Transverse colon (tissue), 4 donors: ENCODE measurements around the gene ZNF594. TPM values are rescaled to one million over a fixed set of nuclear protein-coding genes. Genes with fewer than 3 reads are reported as not detected.
"Not testable (repeated sequence)": the region's sequence is repeated elsewhere in the genome, so short reads cannot be mapped to it uniquely, and the experiment has no call there.

Source experiments
- DNase-seq: peaks from one replicate; pipeline ENCODE4 v3.0.0-alpha.2; 2019
- H3K27ac ChIP-seq, 4 donors: fragments of 200-600 bp; sonication (generic); 2 replicates each; pipeline ENCODE4 v1.5.1; 2016 to 2018; ENCODE audit warnings: inconsistent platforms in 4 of 4
- H3K27me3 ChIP-seq: fragments of 200-600 bp; sonication (generic); 2 replicates; pipeline ENCODE4 v1.5.1; 2017; ENCODE audit warnings: inconsistent platforms
- H3K36me3 ChIP-seq, 4 donors: fragments of 200-600 bp; sonication (generic); 2 replicates each; pipeline ENCODE4 v1.5.1; 2017 to 2019; ENCODE audit warnings: inconsistent platforms in 4 of 4
- H3K4me1 ChIP-seq, 4 donors: fragments of 200-600 bp; sonication (generic); 2 replicates each; pipeline ENCODE4 v1.5.1; 2017 to 2020; ENCODE audit warnings: inconsistent platforms in 4 of 4
- H3K4me3 ChIP-seq, 4 donors: fragments of 200-600 bp; sonication (generic); 1 replicate in 1 of 4; 2 replicates in 3 of 4; pipeline versions ENCODE4 v1.5.1 to v1.6.1; 2017 to 2019; ENCODE audit warnings: inconsistent platforms in 4 of 4
- H3K9me3 ChIP-seq, 2 donors: fragments of 200-600 bp; sonication (generic); 2 replicates each; pipeline ENCODE4 v1.5.1; 2017 to 2019; ENCODE audit warnings: inconsistent platforms in 2 of 2
- EP300 ChIP-seq: sonication (generic); formaldehyde crosslinking; IDR thresholded peaks from one replicate; pipeline ENCODE4 v1.6.1; 2017; ENCODE audit warnings: antibody characterized with exemption, low read depth
- POLR2A ChIP-seq: fragments of 450-650 bp; IDR thresholded peaks from one replicate; pipeline ENCODE4 v1.6.1; 2016; ENCODE audit warnings: antibody characterized with exemption, mild to moderate bottlenecking, moderate library complexity
- POLR2AphosphoS5 ChIP-seq, 3 donors: sonication (generic); formaldehyde crosslinking; IDR thresholded peaks; one replicate each; pipeline ENCODE4 v1.6.1; 2016; ENCODE audit warnings: antibody characterized with exemption in 3 of 3
- WGBS, 2 donors: methylation state at CpG; one replicate each; pipeline ENCODE4 v1.1.5; 2018; ENCODE audit warnings: low coverage in 1 of 2; 5-methylcytosine and 5-hydroxymethylcytosine counted together
- in situ Hi-C, 4 donors: fragments of 200-750 bp; cut with MboI; loops; one replicate each; pipeline versions ENCODE4 v1.15.0 to v1.15.1; 2017; ENCODE audit warnings: low sequenced_read_pairs in 3 of 4, low pct_ligation_motif_present in 1 of 4, low pct_unique_long_range_greater_than_20kb in 1 of 4
- intact Hi-C: fragments of 100-400 bp; cut with DNase I; formaldehyde crosslinking; loops from one replicate; pipeline ENCODE4 v1.15.1; 2023; ENCODE audit warnings: low total_unique reads
- total RNA-seq, 4 donors: library from RNA; depleted of rRNA; stranded (reverse); fragments of >200 nt; gene quantifications; one replicate each; pipeline ENCODE4 v1.1.0, GENCODE V29; 2016
- TF ChIP-seq, protein P1 (sequence below), 5 experiments: fragments of 200-600 bp in 3 of 5; fragments of 450-650 bp in 2 of 5; sonication (generic) in 3 of 5; IDR thresholded peaks; 1 replicate in 2 of 5; 2 replicates in 3 of 5; pipeline ENCODE4 v1.5.1; 2016 to 2017; ENCODE audit warnings: antibody characterized with exemption in 5 of 5, inconsistent platforms in 3 of 5, mild to moderate bottlenecking in 2 of 5, moderate library complexity in 1 of 5

ZNF594 gene
- total RNA-seq, 4 donors from 2014 or later, result 1.5 to 17.0 (median 4.5) TPM

DNA sequence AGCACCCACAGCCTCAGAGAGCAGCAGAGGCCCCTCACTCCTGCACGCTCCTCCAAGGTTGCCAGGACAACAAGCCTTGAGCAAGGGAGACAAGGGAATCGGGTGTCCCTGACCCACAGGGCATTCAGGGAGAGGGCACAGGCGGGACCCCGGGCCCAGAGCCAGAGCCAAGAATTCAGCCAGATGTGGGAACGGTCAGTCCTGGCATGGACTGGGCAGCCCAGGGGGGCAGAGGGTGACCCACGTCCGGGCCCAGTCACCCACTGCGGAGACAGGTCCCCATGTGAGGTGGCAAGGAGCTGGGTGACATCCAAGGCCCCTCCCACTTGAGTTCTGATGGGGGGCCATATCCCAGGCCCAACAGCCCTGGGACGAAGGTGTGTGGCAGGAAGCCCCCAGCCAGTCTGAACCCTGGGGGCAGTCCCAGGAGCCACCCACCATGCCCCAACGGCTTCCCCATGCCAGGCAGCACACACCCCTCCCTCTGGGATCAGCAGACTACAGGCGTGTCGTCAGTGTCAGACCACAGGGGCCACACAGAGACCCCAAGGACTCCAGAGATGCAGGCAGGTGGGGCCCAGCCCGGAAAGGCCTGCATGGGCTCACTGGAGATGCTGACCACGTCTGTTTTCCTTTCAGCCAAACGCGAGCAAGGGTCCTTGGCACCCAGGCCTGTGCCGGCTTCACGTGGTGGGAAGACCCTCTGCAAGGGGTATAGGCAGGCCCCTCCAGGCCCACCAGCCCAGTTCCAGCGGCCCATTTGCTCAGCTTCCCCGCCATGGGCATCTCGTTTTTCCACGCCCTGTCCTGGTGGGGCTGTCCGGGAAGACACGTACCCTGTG lies 52.8 kb downstream of the ZNF594 start:
- H3K36me3 ChIP-seq, result no peaks in the 10 kb centered on the region
- no peaks in the 10 kb centered on the region for H3K4me1 ChIP-seq
- DNase-seq, result no peak
- TF ChIP-seq POLR2AphosphoS5 (IDR thresholded peaks at IDR 0.05) (no peak), POLR2A (no peak), EP300 (no peak)
- TF ChIP-seq, protein P1, sequence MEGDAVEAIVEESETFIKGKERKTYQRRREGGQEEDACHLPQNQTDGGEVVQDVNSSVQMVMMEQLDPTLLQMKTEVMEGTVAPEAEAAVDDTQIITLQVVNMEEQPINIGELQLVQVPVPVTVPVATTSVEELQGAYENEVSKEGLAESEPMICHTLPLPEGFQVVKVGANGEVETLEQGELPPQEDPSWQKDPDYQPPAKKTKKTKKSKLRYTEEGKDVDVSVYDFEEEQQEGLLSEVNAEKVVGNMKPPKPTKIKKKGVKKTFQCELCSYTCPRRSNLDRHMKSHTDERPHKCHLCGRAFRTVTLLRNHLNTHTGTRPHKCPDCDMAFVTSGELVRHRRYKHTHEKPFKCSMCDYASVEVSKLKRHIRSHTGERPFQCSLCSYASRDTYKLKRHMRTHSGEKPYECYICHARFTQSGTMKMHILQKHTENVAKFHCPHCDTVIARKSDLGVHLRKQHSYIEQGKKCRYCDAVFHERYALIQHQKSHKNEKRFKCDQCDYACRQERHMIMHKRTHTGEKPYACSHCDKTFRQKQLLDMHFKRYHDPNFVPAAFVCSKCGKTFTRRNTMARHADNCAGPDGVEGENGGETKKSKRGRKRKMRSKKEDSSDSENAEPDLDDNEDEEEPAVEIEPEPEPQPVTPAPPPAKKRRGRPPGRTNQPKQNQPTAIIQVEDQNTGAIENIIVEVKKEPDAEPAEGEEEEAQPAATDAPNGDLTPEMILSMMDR (IDR thresholded peaks at IDR 0.05), result no peak
- in situ Hi-C loops (no loop called here), intact Hi-C loops (no loop called here)
- H3K9me3 ChIP-seq, result no peaks in the 10 kb centered on the region
- H3K27me3 ChIP-seq, result no peaks in the 10 kb centered on the region
- 89% methylated on average over 24 of the region's 24 CpGs; no CpG with 5 or more reads in 1 of the 2 donors for WGBS, 2 donors
- no peak overlapping the region for H3K4me3 ChIP-seq
- no peak overlapping the region for H3K27ac ChIP-seq

DNA sequence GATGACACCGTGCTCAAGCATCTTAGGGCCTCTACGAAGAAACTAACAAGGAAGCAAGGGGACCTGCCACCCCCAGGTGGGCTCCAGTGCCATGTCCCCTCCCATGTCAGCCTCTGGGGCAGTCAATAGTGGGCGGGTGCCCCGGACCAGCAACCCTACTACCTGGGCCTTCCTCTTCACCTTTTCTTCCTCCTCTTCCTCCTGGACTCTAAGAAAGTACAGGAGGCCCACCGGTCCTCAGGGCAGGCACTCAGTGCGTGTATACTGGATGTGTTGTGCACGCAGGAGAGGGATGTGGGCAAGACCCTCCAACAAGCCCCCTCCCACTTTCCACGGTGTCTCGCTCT lies 53.5 kb downstream of the ZNF594 start:
- H3K4me3 ChIP-seq, H3K9me3 ChIP-seq, in situ Hi-C loops, H3K36me3 ChIP-seq, H3K27me3 ChIP-seq, intact Hi-C loops, DNase-seq, H3K27ac ChIP-seq, H3K4me1 ChIP-seq: not testable (repeated sequence)
- WGBS, 2 donors, result 96 to 100% methylated on average over 3 to 7 of the region's 9 CpGs

DNA sequence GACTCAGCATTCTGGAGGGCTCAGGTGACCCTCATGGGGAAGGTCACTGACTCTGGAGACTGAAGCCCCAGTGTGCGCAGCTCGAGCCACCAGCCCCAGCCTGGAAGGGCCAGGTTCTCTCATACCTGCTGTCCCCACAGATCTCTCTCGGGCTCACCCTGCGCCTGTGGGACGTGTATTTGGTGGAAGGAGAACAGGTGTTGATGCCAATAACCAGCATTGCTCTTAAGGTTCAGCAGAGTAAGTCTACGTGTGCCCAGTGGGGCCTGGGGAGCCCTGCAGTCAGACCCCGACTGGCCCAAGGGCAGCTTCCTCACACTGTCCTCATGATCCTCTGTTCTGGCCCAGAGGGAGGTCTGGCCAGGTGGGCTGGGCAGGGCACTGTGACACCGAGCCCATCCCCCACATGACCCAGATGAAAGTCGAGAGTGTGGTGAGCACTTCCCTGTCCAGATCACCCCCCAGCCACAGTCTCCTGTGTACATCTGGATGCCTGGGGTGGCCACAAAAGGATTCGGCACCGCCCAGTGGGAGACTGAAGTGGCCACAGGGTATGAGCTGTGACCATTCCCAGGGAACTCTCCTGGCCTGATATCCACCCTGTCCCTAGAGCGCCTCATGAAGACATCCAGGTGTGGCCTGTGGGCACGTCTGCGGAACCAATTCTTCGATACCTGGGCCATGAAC lies 54.0 kb downstream of the ZNF594 start:
- WGBS, 2 donors, result 93% methylated on average over 7 of the region's 15 CpGs; no CpG with 5 or more reads in 1 of the 2 donors

DNA sequence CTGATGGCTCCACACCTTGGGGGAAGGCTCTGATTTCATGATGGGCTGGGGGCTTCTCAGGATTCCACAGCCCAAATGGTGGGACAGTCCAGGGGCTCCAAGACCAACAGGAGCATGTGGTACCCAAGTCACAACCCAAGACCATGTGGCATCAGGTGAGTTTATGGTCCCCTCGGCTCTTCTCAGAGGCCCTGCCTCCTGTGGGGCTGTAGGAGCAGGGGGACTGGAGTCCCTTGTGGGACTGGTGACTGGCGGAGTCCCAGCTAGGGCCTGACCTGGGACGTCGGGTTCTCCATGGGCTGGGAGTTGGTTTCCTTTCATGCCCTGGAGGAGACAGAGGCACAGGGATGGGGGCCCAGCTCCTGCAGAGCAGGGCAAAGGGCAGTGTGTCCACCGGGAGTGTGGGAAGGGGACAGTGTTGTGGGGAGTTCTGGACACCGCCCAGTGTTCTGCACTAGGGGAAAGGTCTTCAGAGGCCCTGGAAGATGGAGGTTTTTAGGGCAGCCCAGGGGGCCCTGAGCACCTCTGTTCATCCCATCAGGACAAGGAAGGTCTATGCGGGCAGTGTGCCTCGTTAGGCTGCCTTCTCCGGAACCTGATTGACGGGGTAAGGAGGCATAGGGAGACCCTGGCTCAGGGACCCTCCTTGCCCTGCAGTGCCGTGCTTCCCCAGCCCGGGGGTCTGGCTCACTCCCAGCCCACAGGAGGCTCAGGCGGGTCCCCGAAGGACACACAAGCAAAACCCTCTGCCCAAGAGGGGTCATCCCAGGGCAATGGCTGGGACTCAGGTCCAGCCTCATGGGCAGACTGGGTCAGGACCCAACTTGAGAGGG lies 54.9 kb downstream of the ZNF594 start:
- H3K4me3 ChIP-seq, in situ Hi-C loops, H3K9me3 ChIP-seq, intact Hi-C loops, H3K27ac ChIP-seq, H3K27me3 ChIP-seq, H3K36me3 ChIP-seq, DNase-seq, H3K4me1 ChIP-seq: not testable (repeated sequence)
- WGBS, 2 donors, result 50 to 84% methylated on average over 1 to 13 of the region's 14 CpGs

More for the DNA sequence above, 54.0 kb downstream of the ZNF594 start:
- H3K9me3 ChIP-seq, H3K4me3 ChIP-seq, DNase-seq, in situ Hi-C loops, H3K4me1 ChIP-seq, intact Hi-C loops, H3K27me3 ChIP-seq, H3K36me3 ChIP-seq, H3K27ac ChIP-seq: not testable (repeated sequence)

DNA sequence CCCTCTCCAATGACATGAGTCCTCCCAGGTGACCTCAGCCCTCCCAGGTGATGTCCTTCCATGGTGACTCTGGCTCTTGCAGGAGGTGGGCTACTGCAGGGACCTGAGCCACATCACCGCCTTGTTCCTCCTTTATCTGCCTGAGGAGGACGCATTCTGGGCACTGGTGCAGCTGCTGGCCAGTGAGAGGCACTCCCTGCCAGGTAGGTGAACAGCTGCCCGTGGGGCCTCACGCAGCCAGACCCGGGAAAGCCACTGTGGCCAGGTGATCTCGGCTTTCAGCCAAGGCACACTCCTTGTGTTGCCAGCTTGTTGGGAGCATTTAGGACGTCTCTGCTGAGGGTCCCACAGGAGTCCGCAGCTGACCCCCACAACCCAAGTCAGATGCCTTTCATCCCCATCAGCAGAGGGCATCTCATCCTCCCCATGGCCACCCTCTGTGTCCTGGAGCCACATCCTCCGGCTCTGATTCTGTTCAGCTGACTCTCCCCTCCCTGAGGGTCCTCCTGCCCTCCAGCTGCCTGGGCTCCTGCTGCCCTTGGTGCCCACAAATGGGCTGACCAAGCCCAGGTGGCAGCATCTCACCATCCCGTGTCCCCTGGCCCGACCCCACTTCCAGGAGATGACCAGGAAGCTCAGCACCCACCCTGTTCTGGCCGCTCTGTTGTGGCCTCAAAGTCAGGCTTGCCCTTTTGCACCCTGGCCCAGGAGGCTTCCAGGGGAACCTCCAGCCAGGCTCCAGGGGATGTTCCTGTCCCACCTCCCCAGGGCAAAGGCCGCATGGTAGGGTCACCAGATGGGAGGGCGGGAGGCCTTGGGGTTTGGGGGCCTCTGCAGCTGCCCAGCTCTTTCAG lies 55.7 kb downstream of the ZNF594 start:
- Histone ChIP-seq H3K9me3 (no peaks in the 10 kb centered on the region), H3K4me1 (no peaks in the 10 kb centered on the region), H3K36me3 (no peaks in the 10 kb centered on the region), H3K4me3 (no peak overlapping the region), H3K27me3 (no peaks in the 10 kb centered on the region), H3K27ac (no peak overlapping the region)
- no peak for DNase-seq
- TF ChIP-seq, protein P1 (IDR thresholded peaks at IDR 0.05), result no peak
- TF ChIP-seq POLR2AphosphoS5 (IDR thresholded peaks at IDR 0.05) (no peak), EP300 (no peak), POLR2A (no peak)
- intact Hi-C loops (no loop called here), in situ Hi-C loops (no loop called here)
- 60 to 83% methylated on average over 1 to 12 of the region's 14 CpGs for WGBS, 2 donors

DNA sequence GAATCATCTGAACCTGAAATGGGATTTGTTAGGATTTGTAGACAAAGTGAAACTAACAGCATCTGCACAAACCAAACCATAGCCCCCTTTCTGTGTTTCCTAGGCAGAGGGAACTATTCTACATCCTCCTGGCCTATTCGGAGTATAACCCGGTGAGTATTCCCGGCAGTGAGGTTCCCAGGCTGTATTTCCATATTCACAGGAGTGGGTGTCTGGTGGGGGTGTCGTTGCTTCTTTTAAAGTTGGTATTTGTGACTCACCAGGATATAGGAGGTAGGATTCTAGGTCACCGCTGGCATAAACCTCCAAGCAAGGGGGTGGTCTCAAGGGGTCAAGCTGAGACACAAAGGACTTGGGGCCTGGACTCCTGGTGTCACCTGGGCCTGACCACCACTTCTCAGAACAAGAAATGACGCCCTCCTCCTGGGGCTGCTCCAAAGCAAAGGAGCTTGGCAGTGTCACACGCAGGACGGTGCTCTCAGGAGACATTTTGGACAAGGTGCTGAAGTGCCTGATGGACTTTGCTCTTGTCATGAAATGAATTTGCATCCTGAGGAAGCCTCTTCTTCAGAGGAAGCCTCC lies 56.4 kb downstream of the ZNF594 start:
- H3K9me3 ChIP-seq, H3K36me3 ChIP-seq, H3K27ac ChIP-seq, in situ Hi-C loops, H3K27me3 ChIP-seq, intact Hi-C loops, H3K4me1 ChIP-seq, H3K4me3 ChIP-seq, DNase-seq: not testable (repeated sequence)
- 75% methylated on average over 8 of the region's 8 CpGs; no CpG with 5 or more reads in 1 of the 2 donors for WGBS, 2 donors

DNA sequence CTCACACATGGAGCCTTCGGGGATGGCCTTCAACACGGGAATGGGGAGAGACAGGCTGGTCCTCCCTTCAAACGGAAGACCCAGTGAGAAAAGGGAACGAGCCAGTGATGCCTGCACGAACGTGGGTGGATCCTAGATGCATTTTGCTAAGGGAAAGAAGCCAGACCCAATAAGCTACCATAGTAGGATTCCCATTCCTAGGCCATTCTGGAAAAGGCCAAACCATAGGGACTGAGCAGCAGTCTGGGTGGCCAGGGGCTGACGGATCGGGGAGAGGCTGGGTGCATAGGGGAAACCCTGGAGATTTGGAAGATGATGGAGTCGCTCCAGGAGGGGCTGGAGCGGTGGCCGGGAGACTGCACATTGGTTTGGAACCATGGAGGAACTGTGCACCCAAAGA lies 57.1 kb downstream of the ZNF594 start:
- H3K36me3 ChIP-seq, in situ Hi-C loops, DNase-seq, H3K4me1 ChIP-seq, H3K9me3 ChIP-seq, intact Hi-C loops, H3K4me3 ChIP-seq, H3K27me3 ChIP-seq, H3K27ac ChIP-seq: not testable (repeated sequence)
- WGBS, 2 donors, result 91 to 100% methylated on average over 1 to 11 of the region's 11 CpGs
